ENCODE data around the gene TAS2R46. TPM values are rescaled to one million over a fixed set of nuclear protein-coding genes. Genes with fewer than 3 reads are reported as not detected.
"Not testable (repeated sequence)": the region's sequence is repeated elsewhere in the genome, so short reads cannot be mapped to it uniquely, and the experiment has no call there.

Gene TAS2R46
- total RNA-seq, 1 experiment from 2014 or later: 0.87 TPM

DNA sequence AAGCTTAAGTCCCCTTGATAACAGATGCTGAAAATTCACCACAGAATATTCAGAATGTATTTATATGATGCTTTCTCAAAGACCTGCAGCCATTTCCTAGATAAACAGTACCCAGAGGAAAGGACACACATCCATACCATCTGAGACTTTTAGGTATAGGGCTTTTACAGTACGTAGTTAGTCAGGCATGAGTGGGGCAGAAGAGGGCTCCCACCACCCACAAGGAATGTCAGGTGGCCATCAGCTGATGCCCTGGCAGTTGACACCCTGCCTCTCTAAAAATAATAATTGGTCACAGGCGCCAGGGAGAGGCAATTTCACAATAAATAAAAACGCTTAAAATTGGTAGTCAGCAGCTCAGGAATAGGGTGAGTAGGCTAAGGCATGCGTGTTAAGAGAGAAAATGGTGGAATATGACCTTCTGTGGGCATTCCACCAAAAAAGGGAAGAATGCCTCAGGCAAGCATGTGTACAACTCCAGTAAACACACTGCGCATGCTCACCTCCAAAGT lies 7.8 kb upstream of the TAS2R46 start:
- H3K36me3 ChIP-seq (replicated peaks; ENCODE audit: control insufficient read depth, insufficient read depth, low read length): no peaks in the 10 kb centered on the region

GRCh38 chr12:11067514-11067913 lies 5.4 kb upstream of the TAS2R46 start:
- H3K27me3 ChIP-seq (ENCODE audit: control insufficient read depth, insufficient read depth, low read length): no peaks in the 10 kb centered on the region; the same call in 1 of the 2 replicates
- no peak for DNase-seq

More for the DNA sequence above, 7.8 kb upstream of the TAS2R46 start:
- Histone ChIP-seq H3K4me3 (ENCODE audit: insufficient read depth, low read depth, low read length) (no peak overlapping the region), H3K27me3 (ENCODE audit: control insufficient read depth, insufficient read depth, low read length) (no peaks in the 10 kb centered on the region; the same call in 1 of the 2 replicates)
- no peak for DNase-seq

DNA sequence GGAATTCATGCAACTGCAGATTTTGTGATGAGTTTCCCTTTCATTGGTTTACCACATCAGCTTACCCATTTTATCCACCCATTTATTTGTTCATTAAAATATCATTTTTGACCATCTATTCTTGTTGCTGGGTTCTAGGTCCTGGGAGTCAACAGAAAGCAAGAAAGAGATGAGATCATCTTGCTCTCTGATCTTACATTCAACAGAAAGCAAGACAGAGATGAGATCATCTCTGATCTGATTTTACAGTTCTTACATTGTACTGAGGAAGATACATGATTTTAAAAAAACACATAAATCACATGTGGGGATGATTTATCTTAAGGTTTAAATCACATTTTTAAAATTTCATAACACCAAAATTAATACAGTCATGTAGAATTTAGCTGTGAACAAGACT lies 2.3 kb downstream of the TAS2R46 start:
- Histone ChIP-seq H3K4me3 (ENCODE audit: insufficient read depth, low read depth, low read length) (no peak overlapping the region), H3K36me3 (replicated peaks; ENCODE audit: control insufficient read depth, insufficient read depth, low read length) (no peaks in the 10 kb centered on the region), H3K27me3 (ENCODE audit: control insufficient read depth, insufficient read depth, low read length) (no peaks in the 10 kb centered on the region)
- DNase-seq: no peak

More at GRCh38 chr12:11067514-11067913, 5.4 kb upstream of the TAS2R46 start:
- no peaks in the 10 kb centered on the region for H3K36me3 ChIP-seq (replicated peaks; ENCODE audit: control insufficient read depth, insufficient read depth, low read length)
- H3K4me3 ChIP-seq (ENCODE audit: insufficient read depth, low read depth, low read length): no peak overlapping the region

DNA sequence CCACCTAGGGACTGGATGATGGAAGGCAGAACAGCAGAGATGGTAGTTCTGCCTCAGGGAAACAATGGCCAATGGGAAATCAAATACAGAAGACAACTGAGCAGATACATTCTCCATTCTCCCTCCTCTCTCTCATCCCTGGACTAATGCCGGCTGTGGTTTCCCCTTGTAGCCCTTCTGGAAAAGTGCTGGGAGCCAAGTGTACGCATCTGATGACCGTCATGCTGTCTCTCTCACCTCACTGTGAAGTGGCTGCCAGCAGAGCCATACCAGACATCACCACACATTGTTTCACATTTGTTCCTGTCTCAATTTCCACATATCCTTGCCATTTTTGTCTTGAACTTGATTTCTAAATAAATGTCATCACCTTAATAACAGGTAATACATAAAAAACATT lies 3.1 kb downstream of the TAS2R46 start:
- Histone ChIP-seq H3K27me3 (ENCODE audit: control insufficient read depth, insufficient read depth, low read length) (no peaks in the 10 kb centered on the region), H3K36me3 (replicated peaks; ENCODE audit: control insufficient read depth, insufficient read depth, low read length) (no peaks in the 10 kb centered on the region), H3K4me3 (ENCODE audit: insufficient read depth, low read depth, low read length) (no peak overlapping the region)
- DNase-seq: no peak

- Histone ChIP-seq H3K4me3 (ENCODE audit: insufficient read depth, low read depth, low read length) (no peak overlapping the region), H3K36me3 (replicated peaks; ENCODE audit: control insufficient read depth, insufficient read depth, low read length) (no peaks in the 10 kb centered on the region; the same call in 1 of the 2 replicates), H3K27me3 (ENCODE audit: control insufficient read depth, insufficient read depth, low read length) (no peaks in the 10 kb centered on the region)
- DNase-seq: no peak
Observed at GRCh38 chr12:11055306-11055705, 6.8 kb downstream of the TAS2R46 start.

DNA sequence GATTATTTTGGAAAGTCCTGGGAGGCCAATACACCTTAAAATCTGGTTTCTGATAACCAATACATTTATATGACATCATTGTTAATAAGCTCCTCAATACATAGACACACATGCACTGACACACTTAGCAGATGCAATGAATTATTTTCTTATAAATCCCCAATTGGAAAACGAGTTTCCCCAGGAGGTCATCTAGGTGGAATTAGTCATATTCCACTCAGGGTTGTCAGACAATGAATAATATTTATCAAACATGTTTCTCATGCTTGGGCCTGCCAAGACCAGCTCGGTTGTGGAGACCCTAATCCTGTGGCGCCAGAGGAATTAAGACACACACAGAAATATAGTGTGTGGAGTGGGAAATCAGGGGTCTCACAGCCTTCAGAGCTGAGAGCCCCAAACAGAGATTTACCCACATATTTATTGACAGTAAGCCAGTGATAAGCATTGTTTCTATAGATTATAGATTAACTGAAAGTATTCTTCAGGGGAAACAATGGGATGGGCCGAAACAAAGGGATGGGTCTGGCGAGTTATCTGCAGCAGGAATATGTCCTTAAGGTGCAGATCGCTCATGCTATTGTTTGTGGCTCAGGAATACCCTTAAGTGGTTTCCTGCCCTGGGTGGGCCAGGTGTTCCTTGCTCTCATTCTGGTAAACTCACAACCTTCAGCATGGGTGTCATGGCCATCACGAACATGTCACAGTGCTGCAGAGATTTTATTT lies 12.1 kb downstream of the TAS2R46 start:
- H3K27me3 ChIP-seq (ENCODE audit: control insufficient read depth, insufficient read depth, low read length); DNase-seq; H3K36me3 ChIP-seq (replicated peaks; ENCODE audit: control insufficient read depth, insufficient read depth, low read length); H3K4me3 ChIP-seq (ENCODE audit: insufficient read depth, low read depth, low read length): not testable (repeated sequence)

DNA sequence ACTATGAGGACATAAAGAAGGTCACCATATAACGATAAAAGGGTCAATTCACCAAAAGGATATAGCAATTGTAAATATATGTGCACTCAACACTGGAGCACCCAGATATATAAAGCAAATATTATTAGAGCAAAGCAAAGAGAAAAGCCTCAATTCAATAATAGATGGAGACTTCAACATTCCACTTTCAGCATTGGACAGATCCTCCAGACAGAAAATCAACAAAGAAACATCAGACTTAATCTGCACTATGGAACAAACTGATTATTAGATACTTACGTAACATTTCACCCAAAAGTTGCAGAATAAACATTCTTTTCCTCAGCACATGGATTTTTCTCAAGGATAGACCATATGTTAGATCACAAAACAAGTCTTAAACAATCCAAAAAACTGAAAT lies 20.7 kb downstream of the TAS2R46 start:
- not testable (repeated sequence) for H3K36me3 ChIP-seq (replicated peaks; ENCODE audit: control insufficient read depth, insufficient read depth, low read length); H3K4me3 ChIP-seq (ENCODE audit: insufficient read depth, low read depth, low read length); DNase-seq; H3K27me3 ChIP-seq (ENCODE audit: control insufficient read depth, insufficient read depth, low read length)

- Histone ChIP-seq H3K4me3 (ENCODE audit: insufficient read depth, low read depth, low read length) (no peak overlapping the region), H3K36me3 (replicated peaks; ENCODE audit: control insufficient read depth, insufficient read depth, low read length) (no peaks in the 10 kb centered on the region; the same call in 1 of the 2 replicates), H3K27me3 (ENCODE audit: control insufficient read depth, insufficient read depth, low read length) (no peaks in the 10 kb centered on the region; the same call in 1 of the 2 replicates)
- DNase-seq: no peak
Observed at GRCh38 chr12:11040162-11040561, 21.9 kb downstream of the TAS2R46 start.

- H3K36me3 ChIP-seq (replicated peaks; ENCODE audit: control insufficient read depth, insufficient read depth, low read length): no peaks in the 10 kb centered on the region; the same call in 1 of the 2 replicates
- H3K27me3 ChIP-seq (ENCODE audit: control insufficient read depth, insufficient read depth, low read length): no peaks in the 10 kb centered on the region; the same call in 1 of the 2 replicates
- no peak for DNase-seq
- no peak overlapping the region for H3K4me3 ChIP-seq (ENCODE audit: insufficient read depth, low read depth, low read length)
Observed at GRCh38 chr12:11039171-11039570, 22.9 kb downstream of the TAS2R46 start.

DNA sequence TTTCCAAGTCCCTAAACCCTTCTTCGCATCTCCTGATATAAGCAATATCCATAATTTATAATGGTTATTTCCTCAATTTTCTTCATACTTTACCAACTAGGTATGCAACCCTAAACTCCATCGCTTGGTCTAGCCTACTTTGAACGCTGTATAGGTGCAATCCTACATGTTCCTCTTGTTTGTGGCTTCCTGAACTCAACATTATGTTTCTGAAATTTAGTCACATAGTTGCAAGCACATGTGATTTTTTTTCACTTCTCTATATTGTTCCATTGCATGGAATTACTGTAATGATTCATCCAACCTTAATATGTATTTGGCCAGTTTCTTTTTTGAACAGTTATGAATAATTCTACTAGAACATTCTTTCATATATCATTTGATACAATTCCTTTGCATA lies 28.1 kb downstream of the TAS2R46 start:
- H3K4me3 ChIP-seq (ENCODE audit: insufficient read depth, low read depth, low read length); H3K27me3 ChIP-seq (ENCODE audit: control insufficient read depth, insufficient read depth, low read length); DNase-seq; H3K36me3 ChIP-seq (replicated peaks; ENCODE audit: control insufficient read depth, insufficient read depth, low read length): not testable (repeated sequence)

- H3K27me3 ChIP-seq (ENCODE audit: control insufficient read depth, insufficient read depth, low read length): no peaks in the 10 kb centered on the region
- no peak within 1 kb of the TSS for H3K4me3 ChIP-seq (ENCODE audit: insufficient read depth, low read depth, low read length)
- H3K36me3 ChIP-seq (replicated peaks; ENCODE audit: control insufficient read depth, insufficient read depth, low read length): 0 out of 2 replicates have a peak, but pooled peaks cover 1% of the 10 kb centered on the region
- no peak for DNase-seq
Observed at GRCh38 chr12:11031307-11031706, 30.8 kb downstream of the TAS2R46 start, which contains the start of gene TAS2R31. Gene TAS2R31, minus strand, starts transcription at chr12:11031407. Its CDS starts 72 bp downstream, at chr12:11031335.

DNA sequence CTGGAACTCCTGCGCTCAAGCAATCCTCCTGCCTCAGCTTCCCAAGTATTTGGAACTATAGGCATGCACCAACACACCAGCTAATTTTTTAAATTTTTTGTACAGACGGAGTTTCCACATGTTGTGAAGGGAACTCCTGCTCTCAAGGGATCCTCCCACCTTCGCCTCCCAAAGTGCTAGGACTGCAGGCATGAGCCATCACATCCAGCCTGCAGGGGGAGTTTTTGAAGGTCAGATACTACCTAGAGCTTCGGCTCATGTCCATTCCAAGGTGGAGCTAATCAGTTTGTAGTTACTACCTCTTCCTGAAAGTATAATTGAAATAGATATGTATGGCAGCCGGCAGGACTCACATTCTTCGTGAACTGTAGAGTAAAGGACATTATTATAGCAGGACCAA lies 36.0 kb downstream of the TAS2R46 start:
- Histone ChIP-seq H3K36me3 (replicated peaks; ENCODE audit: control insufficient read depth, insufficient read depth, low read length) (0 out of 2 replicates have a peak, but pooled peaks cover 1% of the 10 kb centered on the region), H3K27me3 (ENCODE audit: control insufficient read depth, insufficient read depth, low read length) (no peaks in the 10 kb centered on the region), H3K4me3 (ENCODE audit: insufficient read depth, low read depth, low read length) (no peak overlapping the region)
- DNase-seq: peak; percentile 6

DNA sequence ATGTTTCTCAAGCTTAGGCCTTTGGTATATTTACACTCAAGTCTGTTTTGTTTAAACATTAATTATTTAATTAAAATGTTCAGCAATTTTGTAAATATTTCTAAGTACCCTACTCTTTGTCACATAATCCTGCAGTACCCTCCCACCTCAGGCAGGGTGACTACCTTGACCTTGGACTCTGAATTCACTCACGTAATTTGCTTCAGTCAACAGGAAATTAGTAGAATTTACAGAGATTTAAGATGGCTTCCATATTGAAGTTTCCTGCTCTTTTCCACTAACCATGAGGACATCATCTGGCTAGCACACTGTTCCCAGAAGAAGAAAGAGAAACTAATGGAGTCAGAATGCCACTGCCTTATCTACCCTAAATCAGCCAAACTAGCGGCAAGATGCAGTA lies 38.7 kb downstream of the TAS2R46 start:
- Histone ChIP-seq H3K36me3 (replicated peaks; ENCODE audit: control insufficient read depth, insufficient read depth, low read length) (peaks cover 1% of the 10 kb centered on the region; the same call in 1 of the 2 replicates), H3K27me3 (ENCODE audit: control insufficient read depth, insufficient read depth, low read length) (no peaks in the 10 kb centered on the region), H3K4me3 (ENCODE audit: insufficient read depth, low read depth, low read length) (no peak overlapping the region)
- DNase-seq: no peak

- no peak within 1 kb of the TSS for H3K4me3 ChIP-seq (ENCODE audit: insufficient read depth, low read depth, low read length)
- no peaks in the 10 kb centered on the region for H3K27me3 ChIP-seq (ENCODE audit: control insufficient read depth, insufficient read depth, low read length)
- DNase-seq: no peak
- H3K36me3 ChIP-seq (replicated peaks; ENCODE audit: control insufficient read depth, insufficient read depth, low read length): no peaks in the 10 kb centered on the region; the same call in 1 of the 2 replicates
Observed at GRCh38 chr12:11022520-11022919, 39.6 kb downstream of the TAS2R46 start, which contains the start of gene TAS2R19. Gene TAS2R19, minus strand, starts transcription at chr12:11022620. Its CDS starts 49 bp downstream, at chr12:11022571.

- no peak for DNase-seq
- H3K27me3 ChIP-seq (ENCODE audit: control insufficient read depth, insufficient read depth, low read length): no peaks in the 10 kb centered on the region
- no peak overlapping the region for H3K4me3 ChIP-seq (ENCODE audit: insufficient read depth, low read depth, low read length)
- no peaks in the 10 kb centered on the region; the same call in 1 of the 2 replicates for H3K36me3 ChIP-seq (replicated peaks; ENCODE audit: control insufficient read depth, insufficient read depth, low read length)
Observed at GRCh38 chr12:11016937-11017336, 45.2 kb downstream of the TAS2R46 start.
